ENCODE results near the gene ANO1.
"Not testable (repeated sequence)": the region's sequence is repeated elsewhere in the genome, so short reads cannot be mapped to it uniquely, and the experiment has no call there.

ANO1 gene

DNA sequence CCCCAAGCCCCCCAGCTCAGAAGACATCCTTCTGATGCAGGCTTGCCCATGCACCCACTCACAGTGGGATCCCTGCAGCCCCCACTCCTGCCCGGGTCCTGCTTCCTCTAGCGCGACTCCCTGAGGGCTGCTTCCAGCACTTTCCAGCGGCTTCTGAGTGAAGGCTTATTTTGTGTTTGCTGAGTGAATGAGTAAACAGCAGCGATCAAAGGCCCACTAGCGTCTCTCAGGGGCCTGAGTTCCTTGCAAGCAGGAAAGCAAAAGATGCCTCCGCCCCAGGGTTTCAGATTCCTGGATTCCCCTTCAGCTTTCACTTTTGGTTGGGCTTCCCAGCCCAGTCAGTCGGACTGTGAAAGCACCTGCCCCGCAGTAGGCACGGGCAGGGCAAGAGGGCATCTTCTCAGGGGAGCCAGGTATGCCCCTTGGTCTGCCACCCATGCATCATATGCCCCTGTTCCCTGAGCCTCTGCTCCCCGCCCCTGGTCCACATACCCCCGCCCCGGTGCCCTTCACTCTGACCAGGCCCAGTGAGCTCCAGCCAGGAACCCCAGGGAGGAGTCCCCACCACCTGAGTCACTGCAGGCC, 134.2 kb downstream of the ANO1 start:
- no peak for DNase-seq (ENCODE audit: low spot score)

DNA sequence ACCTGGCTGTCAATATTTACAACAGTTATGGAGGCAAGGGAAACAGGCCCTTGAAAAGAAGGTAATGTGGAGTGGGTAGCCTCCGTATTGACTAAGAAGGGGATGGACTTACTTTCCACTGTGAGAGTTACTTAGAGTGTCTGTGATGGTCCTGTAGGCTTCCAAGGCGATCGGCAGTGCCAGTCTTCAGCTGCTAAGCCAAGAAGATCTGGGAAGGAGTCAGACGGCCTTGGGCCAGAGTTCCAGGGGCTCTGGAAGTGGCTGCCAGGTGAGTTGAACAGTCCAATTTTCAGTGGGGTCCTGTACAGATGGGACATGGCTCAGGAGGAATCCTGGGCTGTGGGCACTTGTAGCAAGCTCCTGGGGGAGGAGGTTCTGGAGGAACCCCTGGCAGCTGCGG, 139.3 kb downstream of the ANO1 start:
- not testable (repeated sequence) for DNase-seq (ENCODE audit: low spot score)

DNA sequence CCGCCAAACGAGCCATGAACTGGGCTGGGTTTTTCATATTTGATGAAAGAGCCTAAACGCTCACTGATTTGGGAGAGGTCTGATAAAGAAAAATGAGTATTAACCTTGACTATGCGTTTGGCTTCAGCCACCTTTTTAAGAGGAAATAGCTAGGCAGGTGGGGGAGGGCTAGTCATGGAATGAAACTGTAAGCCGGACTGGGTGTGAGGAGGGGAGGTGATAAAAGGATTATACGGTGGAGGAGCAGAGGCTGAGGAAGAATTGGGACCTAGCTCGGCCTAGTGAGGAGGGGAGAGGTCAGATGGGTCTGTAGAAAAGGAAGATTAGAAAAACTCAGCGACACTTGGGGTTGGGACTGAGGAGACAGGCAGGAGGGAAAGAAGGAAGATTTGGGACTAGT, 140.0 kb downstream of the ANO1 start:
- DNase-seq (ENCODE audit: low spot score) = not testable (repeated sequence)

DNA sequence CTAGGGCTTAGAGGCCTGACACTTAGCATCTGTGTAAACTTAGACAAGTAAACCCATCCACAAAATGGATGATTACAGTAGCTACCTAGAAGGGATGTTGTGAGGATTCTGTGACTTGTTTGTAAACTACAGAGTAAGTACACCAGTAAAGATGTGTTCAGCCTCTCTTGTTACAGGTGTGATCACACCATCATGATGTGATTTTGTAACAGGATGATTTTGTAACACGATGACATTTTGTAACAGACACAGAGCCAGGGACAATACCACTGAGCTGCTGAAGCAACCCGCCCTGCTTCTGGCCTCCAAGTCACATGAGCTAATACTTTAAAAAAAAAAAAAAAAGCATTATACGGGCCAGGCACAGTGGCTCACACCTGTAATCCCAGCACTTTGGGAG, 142.0 kb downstream of the ANO1 start:
- no peak for DNase-seq (ENCODE audit: low spot score)

DNA sequence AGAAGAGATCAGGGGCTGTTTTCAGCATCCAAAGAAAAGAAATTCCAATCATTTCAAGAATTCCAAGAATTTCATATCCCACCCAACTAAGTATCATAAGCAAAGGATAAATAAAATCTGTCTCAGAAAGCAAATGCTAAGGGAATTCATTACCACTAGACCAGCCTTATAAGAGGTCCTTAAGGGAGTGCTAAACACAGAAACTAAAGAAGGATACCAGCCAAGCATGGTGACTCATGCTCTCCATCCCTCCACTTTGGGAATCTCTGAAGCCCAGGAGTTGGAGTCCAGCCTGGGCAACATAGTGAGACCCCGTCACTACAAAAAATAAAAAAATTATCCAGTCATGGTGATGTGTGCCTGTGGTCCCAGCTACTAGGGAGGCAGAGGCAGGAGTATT, 142.8 kb downstream of the ANO1 start:
- DNase-seq (ENCODE audit: low spot score) = no peak

DNA sequence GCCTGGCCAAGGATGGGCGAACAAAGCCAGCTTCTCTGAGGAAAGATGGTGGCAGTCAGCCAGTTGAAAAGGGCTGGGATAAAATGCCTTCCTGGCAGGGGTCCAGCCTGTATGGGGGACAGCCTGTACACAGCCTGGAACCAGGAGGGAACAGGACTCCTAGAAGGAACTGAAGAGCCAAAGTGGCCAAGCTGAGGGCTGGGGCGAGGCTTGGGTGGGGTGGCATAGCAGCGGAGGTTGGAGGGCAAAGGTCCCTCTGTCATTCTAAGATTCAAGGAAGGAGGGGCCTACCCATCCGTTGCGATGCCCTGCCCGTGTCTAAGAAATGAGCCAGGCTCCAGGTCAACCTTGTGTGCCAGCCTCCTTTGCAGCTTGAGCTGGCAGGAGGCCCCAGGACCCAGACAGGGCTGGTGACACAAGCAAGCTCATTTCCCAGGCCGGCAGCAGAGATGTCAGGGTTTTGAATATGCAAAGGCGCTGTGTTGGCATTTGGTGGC, 147.6 kb downstream of the ANO1 start:
- no peak for DNase-seq (ENCODE audit: low spot score)

DNA sequence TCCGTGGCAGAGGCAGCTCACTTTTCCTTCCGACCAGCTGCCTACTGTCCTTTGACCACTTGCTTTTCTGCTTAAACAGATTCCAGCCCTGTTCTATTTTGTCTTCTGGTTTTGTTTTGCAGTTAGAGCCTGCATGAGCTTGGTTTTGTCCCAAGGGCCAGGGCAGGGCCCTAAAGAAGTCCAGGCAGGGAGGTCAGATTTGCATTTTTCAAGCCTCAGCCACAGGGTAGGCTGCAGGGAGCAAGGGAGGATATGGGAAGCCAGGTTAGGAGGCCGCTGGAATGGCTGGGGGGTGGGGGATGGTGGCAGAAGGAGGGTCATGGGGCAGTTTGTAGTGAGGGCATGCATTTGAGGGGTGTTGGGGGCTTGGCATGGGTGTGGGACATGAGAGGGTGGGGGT, 148.1 kb downstream of the ANO1 start:
- DNase-seq (ENCODE audit: low spot score) = no peak

DNA sequence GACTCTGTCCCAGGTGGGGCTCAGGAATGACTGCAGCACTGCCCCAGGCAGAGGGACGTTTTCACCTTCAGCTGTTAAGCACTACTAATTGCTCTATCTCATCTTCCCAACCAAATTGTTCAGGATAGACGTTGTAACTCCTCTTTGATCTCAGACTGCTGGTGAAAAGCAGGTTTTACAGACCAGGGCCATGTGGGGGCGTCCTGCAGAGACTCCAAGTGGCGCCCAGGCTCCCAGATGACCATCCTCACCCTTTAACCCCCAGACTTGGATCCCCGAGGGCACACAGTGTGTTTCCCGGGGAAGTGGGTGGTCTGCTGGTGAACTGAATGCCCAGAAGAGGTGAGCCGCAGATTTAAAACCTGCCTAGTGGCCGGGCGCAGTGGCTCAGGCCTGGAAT, 148.8 kb downstream of the ANO1 start:
- DNase-seq (ENCODE audit: low spot score) = peak; percentile 48

DNA sequence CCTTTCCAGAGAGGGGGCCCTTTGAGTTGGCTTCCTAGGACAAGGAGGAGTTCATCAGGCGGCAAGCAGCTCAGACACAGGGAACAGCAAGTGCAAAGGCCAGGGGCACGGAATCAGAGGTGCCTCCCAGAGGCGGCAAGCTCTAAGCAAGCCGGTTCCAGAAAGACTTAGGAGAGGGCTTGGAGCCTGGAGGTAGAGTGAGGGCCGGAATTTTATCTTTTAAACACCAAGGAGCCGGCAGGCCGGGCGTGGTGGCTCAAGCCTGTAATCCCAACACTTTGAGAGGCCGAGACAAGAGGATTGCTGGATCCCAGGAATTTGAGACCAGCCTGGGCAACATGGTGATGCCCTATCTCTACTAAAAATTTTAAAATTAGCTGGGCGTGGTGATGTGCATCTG, 151.6 kb downstream of the ANO1 start:
- DNase-seq (ENCODE audit: low spot score) = no peak

DNA sequence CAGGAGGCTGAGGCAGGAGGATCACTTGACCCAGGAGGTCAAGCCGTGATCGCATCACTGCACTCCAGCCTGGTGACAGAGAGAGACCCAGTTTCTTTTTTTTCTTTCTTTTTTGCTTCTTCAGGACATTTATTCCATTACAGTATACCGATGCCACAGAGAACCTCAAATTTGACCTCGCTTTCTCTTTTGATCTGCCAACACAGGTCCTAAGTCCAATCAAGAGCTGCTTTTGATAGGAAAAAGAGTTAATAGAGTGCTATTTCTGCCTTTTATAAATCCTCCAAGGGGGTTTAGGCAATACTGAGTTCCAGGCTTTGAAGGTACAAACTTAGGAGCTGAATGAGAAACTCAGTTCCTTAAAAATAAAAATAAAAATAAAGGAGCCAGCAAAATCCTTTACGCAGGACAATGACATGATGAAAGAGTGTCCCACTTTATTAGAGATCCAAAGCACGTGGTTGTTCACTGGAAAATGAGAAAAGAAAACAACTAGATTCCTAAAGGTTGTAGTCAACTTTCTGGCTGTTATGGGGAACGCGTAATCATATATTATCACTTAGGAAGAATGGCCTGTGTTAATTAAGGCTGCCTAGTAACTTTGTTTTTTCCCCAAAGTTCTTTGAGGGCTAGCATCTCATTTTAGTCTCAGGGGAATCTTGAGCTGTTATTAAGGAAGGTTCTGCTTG, 152.2 kb downstream of the ANO1 start:
- DNase-seq (ENCODE audit: low spot score) = no peak

DNA sequence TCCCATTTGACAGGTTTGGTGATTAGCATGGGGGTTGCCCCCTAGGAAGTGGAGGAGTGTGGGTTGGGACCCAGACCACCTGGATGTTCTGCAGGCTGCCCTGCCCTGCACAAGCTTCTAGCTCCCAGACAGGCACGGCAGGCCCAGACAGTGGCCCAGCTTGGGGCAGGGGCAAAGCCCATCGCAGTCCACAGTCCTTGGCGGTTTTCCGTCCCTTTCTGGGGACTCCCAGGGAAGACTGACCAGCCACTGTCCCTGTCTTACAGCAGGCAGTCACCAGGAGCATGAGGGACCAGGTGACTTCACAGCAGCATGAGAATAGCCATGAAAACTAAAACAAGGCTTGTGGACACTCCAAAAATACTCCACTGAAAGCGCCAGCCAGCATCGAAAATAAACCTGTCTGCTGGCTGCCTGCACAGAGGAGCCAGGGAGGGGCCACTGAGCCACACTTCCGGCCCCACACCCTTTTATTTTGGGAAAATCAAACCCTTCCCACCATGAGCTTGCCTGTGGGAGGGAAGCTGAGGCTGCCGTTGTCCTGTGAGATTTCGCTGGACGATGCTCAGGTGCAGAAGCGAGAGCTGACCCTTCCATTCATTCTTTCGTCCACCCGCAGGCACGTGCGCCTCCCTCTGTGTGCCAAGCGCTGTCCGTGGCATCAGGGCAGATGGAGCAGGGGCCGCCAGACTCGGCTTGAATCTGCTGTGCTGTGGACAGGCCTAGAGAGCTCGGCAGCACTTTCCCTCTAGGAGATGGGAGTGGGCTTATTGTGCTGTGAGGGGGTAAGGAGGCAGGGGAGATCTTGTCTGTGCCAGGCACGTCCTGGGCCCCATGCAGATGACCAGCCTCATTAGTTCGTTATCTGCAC, 153.0 kb downstream of the ANO1 start:
- DNase-seq (ENCODE audit: low spot score) = no peak

DNA sequence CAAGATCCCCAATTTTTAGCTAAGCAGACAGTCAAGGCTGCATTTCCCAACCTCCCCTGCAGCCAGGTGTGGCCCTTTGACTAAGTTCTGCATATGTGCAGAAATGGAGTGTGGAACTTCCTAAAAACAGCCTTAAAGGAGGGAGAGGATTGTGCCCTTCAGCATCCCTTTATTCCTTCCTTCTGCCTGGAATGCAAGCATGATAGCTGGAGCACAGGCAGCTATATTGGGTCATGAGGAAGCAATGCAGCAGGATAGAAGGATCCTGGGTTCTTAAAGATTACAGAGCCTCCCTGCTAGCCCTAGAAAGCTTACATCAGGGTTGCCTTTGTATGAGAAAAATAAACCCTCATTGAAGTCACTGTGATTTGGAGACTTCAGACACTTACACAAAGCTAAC, 154.9 kb downstream of the ANO1 start:
- no peak for DNase-seq (ENCODE audit: low spot score)

DNA sequence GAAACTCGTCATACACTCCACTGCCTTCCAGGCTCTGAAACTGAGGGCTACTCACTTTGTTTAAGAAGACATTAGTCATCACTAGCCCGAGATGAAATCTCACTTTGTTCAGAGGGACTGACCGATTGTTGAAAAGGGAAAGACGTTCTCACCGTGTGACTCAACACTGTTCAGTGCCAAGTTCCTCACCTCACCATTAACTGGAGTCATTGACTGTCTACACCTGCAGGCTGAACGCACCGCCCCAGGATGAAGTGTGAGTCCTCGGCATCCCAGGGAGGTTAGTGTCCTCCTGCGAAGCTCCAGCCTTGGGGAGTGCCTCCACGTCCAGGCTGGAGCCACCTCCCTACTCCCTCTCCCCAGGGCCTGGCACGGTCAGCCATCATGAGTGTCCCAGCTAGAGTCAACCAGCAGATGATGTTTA, 155.4 kb downstream of the ANO1 start:
- peak; percentile 65 for DNase-seq (ENCODE audit: low spot score)

DNA sequence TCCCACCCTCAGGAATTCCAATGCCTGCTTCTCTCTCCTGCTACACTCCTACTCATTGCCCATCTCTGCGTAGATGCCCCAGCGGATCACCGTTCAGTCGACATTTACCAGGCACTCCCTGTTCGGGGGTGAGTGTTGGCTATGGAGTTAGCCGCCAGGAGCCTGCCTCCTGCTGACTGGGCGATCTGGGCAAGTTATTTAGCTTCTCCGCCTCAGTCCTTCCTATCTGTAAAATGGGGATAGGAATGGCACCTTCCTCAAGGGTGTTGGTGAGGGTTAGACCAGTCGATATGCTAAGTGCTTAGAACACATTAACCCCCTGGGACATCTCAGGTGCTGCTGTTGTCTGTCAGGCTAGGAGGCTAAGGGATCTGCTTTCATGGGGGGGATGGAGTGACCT, 155.8 kb downstream of the ANO1 start:
- no peak for DNase-seq (ENCODE audit: low spot score)
